Measurements from ENCODE around the gene MRPS6.
A peak's percentile ranks its signal among the peaks of the same experiment; 100 is the strongest.

MRPS6 gene

GRCh38 chr21:34157521-34157920, 84.1 kb downstream of the MRPS6 start:
- in situ Hi-C loops (cut with HindIII; ENCODE audit: low sequenced_read_pairs) = no loop called here
- DNase-seq (ENCODE audit: low read depth, low spot score) = no peak
- TF ChIP-seq CTCF (IDR thresholded peaks at IDR 0.05; ENCODE audit: low read depth, low read length) = no peak
- H3K4me3 ChIP-seq (ENCODE audit: low read depth, low read length) = no peak overlapping the region

- in situ Hi-C loops (cut with HindIII; ENCODE audit: low sequenced_read_pairs) = no loop called here
- no peak for DNase-seq (ENCODE audit: low read depth, low spot score)
- no peak for TF ChIP-seq CTCF (IDR thresholded peaks at IDR 0.05; ENCODE audit: low read depth, low read length)
- H3K4me3 ChIP-seq (ENCODE audit: low read depth, low read length) = no peak overlapping the region
These were observed 85.8 kb downstream of the MRPS6 start for GRCh38 chr21:34158866-34159835.

GRCh38 chr21:34166468-34166867, 93.1 kb downstream of the MRPS6 start:
- no peak for TF ChIP-seq CTCF (IDR thresholded peaks at IDR 0.05; ENCODE audit: low read depth, low read length)
- H3K4me3 ChIP-seq (ENCODE audit: low read depth, low read length) = no peak overlapping the region
- in situ Hi-C loops (cut with HindIII; ENCODE audit: low sequenced_read_pairs) = no loop called here
- peak; percentile 28 for DNase-seq (ENCODE audit: low read depth, low spot score)

GRCh38 chr21:34170886-34171285, 97.5 kb downstream of the MRPS6 start:
- no peak for TF ChIP-seq CTCF (IDR thresholded peaks at IDR 0.05; ENCODE audit: low read depth, low read length)
- in situ Hi-C loops (cut with HindIII; ENCODE audit: low sequenced_read_pairs) = no loop called here
- DNase-seq (ENCODE audit: low read depth, low spot score) = no peak
- no peak overlapping the region for H3K4me3 ChIP-seq (ENCODE audit: low read depth, low read length)

- no peak for TF ChIP-seq CTCF (IDR thresholded peaks at IDR 0.05; ENCODE audit: low read depth, low read length)
- H3K4me3 ChIP-seq (ENCODE audit: low read depth, low read length) = no peak overlapping the region
- in situ Hi-C loops (cut with HindIII; ENCODE audit: low sequenced_read_pairs) = no loop called here
- DNase-seq (ENCODE audit: low read depth, low spot score) = no peak
These were observed 101.1 kb downstream of the MRPS6 start for GRCh38 chr21:34174470-34174869.

GRCh38 chr21:34176448-34176847, 103.1 kb downstream of the MRPS6 start:
- H3K4me3 ChIP-seq (ENCODE audit: low read depth, low read length) = no peak overlapping the region
- no peak for DNase-seq (ENCODE audit: low read depth, low spot score)
- in situ Hi-C loops (cut with HindIII; ENCODE audit: low sequenced_read_pairs) = no loop called here
- TF ChIP-seq CTCF (IDR thresholded peaks at IDR 0.05; ENCODE audit: low read depth, low read length) = no peak
